Gastroesophageal sphincter (tissue), 3 donors: ENCODE measurements around the gene LRP11.

Experiments used
- CTCF ChIP-seq, 4 experiments: fragments of 200-600 bp in 2 of 4; fragments of 450-650 bp in 2 of 4; sonication (generic) in 1 of 4; IDR thresholded peaks; one replicate each; pipeline ENCODE4 v1.5.1; 2017 to 2019; ENCODE audit warnings: antibody characterized with exemption in 4 of 4, mild to moderate bottlenecking in 2 of 4, moderate library complexity in 2 of 4
- EP300 ChIP-seq: sonication (generic); formaldehyde crosslinking; IDR thresholded peaks from one replicate; pipeline ENCODE4 v1.6.1; 2017; ENCODE audit warnings: antibody characterized with exemption, mild to moderate bottlenecking
- POLR2A ChIP-seq, 2 donors: fragments of 450-650 bp; IDR thresholded peaks; one replicate each; pipeline ENCODE4 v1.6.1; 2017; ENCODE audit warnings: antibody characterized with exemption in 2 of 2, mild to moderate bottlenecking in 2 of 2, moderate library complexity in 1 of 2
- POLR2AphosphoS5 ChIP-seq: sonication (generic); formaldehyde crosslinking; IDR thresholded peaks from one replicate; pipeline ENCODE4 v1.6.1; 2017; ENCODE audit warnings: antibody characterized with exemption

- TF ChIP-seq POLR2AphosphoS5 (no peak), CTCF (IDR thresholded peaks at IDR 0.05) (no peak), EP300 (no peak), POLR2A (IDR thresholded peaks at IDR 0.05) (no peak)
Observed at GRCh38 chr6:149809798-149810197, 54.4 kb downstream of the LRP11 start.
